GM12874 (cell line): ENCODE results near the gene TP53TG5.

Source experiments
- TF ChIP-seq, protein P1 (sequence below): IDR thresholded peaks from 2 replicates; pipeline ENCODE4 v1.5.1; 2011; ENCODE audit warnings: low read depth, mild to moderate bottlenecking, control low read depth, low read length, moderate library complexity; ENCODE audit not compliant: insufficient read depth

TP53TG5 gene

GRCh38 chr20:45370571-45371160 is 7.5 kb downstream of the TP53TG5 start:
- TF ChIP-seq, protein P1, sequence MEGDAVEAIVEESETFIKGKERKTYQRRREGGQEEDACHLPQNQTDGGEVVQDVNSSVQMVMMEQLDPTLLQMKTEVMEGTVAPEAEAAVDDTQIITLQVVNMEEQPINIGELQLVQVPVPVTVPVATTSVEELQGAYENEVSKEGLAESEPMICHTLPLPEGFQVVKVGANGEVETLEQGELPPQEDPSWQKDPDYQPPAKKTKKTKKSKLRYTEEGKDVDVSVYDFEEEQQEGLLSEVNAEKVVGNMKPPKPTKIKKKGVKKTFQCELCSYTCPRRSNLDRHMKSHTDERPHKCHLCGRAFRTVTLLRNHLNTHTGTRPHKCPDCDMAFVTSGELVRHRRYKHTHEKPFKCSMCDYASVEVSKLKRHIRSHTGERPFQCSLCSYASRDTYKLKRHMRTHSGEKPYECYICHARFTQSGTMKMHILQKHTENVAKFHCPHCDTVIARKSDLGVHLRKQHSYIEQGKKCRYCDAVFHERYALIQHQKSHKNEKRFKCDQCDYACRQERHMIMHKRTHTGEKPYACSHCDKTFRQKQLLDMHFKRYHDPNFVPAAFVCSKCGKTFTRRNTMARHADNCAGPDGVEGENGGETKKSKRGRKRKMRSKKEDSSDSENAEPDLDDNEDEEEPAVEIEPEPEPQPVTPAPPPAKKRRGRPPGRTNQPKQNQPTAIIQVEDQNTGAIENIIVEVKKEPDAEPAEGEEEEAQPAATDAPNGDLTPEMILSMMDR = no peak

GRCh38 chr20:45368221-45368980 is 9.7 kb downstream of the TP53TG5 start:
- TF ChIP-seq, protein P1 = no peak

DNA sequence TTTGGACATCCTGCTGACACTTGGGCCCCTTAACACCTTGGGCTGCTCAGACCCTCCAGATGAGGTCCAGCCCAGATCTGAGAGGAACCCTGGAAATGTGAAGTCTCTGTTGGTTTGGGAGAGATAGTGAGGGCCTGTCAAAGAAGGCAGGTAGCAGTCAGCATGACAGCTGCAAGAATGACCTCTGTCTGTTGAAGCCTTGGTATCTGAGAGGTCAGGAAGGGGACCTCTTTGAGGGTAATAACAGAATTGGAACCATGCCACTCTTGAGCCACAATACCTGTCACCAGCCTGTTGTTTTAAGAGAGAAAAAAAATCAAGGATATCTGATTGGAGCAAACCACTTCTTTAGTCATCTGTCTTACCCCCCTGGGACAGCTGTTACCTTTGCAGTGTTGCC is 11.0 kb downstream of the TP53TG5 start:
- TF ChIP-seq, protein P1 = no peak

- TF ChIP-seq, protein P1 = no peak
Measured at GRCh38 chr20:45366631-45367030, 11.5 kb downstream of the TP53TG5 start.

DNA sequence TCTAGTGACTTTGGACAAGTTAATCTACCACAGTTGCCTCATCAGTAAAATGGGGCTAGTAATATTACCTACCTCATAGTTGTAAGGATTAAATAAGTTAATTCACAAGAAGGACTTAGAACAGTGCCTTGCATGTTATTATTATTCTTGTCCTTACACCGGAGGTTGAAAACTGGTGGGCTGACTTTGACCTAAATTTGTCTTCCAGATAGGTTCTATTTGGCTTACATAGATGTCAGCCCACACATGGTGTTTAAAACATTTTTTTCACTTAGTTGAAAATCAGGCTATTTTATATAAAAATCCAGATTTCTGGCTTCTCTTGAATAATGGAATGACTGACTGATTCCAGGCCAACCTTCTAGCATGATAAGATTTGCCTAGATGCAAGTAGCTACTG is 11.9 kb downstream of the TP53TG5 start:
- TF ChIP-seq, protein P1 = no peak

DNA sequence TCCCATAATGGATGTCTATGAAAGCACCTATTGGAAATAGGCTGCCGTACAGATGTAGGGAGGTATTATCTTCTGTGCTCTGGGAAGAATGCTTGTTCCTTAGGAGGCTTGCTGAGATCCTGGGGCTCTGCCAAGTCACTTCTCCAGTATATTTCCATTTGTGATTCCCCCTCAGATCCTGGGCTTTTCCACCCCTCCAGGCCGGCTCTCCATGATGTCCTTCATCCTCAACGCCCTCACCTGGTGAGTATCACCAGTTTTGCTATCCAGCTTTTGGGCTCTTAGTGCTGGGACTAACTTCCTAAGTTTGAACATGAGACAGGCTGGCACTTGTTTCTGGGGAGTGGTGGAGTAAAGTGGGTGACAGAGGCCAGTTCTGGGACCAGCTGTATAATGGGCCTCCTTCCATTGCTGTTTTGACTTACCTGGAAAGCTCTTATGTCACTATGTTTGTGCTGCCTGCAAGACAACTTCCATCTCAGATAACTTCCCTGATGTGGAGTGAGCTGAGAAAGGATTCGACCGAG is 12.6 kb downstream of the TP53TG5 start:
- TF ChIP-seq, protein P1 = no peak

DNA sequence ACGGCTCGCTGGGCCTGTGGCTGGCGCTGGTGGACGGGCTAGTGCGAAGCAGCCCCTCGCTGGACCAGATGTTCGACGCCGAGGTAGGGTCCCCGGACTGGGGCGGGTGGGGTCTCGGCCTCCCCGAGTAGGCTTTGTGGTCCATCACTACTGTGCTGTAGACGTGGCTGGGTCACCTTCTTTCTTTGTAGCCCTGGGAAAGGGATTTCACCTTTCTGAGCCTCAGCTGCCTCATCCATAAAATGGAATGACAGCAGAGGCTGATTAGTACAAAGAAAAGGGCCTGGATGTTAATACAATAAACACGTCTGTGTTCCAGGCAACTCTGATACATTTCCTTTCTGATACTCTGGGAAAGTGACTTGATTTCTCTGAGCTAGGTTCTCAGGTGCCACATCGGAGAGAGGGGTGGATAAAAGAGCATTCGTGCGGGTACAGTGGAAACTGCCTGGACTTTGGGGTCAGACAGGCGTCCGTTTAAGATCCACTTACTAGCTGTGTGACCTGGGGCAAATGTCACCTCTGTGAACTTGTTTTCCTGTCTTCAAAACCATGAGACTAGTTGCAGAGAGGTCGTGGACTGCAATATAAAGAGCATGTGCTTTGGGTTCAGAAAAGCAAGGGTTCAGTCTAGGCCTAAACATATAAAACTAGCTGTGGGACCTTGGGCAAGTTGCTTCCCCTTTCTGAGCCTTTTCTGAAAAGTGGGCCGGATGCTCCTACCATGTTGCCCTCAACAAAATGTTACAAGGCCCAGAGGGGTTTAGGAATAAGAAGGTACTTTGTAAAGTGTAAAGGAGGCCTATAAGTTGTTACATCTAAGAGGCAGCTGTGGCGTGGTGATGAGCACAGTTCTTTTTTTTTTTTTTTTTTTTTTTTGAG is 14.3 kb downstream of the TP53TG5 start:
- TF ChIP-seq, protein P1 = no peak
